ENCODE measurements around the gene AKIP1.

GRCh38 chr11:8870411-8871170, 40.4 kb upstream of the AKIP1 start:
- peak in 2 of 3 experiments; percentile 10; a peak in 2 of 4 replicates for TF ChIP-seq CTCF (IDR thresholded peaks at IDR 0.05; ENCODE audit: control extremely low read depth in 1 of 3, insufficient read depth in 1 of 3, low read depth in 1 of 3, low read length in 3 of 3)
- TF ChIP-seq E2F6 (IDR thresholded peaks at IDR 0.05): no peak
- no peak for TF ChIP-seq CHD2 (IDR thresholded peaks at IDR 0.05; ENCODE audit: low read length)

All from H1 (cell line).